ENCODE data around the gene PFKFB3. TPM values are rescaled to one million over a fixed set of nuclear protein-coding genes. Genes with fewer than 3 reads are reported as not detected.

Gene PFKFB3
- total RNA-seq, 1 donor from 2014 or later, result 84.7 TPM

GRCh38 chr10:6218692-6219493 lies 16.2 kb downstream of the PFKFB3 start:
- intact Hi-C loops (cut with micrococcal nuclease), result no loop called here

DNA sequence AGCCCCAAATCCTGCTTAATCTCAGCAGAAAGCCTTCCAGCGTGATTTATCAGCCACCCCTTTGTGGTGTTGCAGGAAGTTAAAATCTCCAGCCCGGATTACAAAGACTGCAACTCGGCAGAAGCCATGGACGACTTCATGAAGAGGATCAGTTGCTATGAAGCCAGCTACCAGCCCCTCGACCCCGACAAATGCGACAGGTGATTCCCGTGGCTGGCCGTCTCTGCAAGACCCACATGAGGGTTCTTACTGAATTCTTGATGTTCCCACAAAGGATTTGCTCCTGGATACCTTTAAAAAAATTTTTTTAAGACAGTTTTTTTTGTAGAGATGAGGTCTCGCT lies 16.7 kb downstream of the PFKFB3 start:
- intact Hi-C loops (cut with micrococcal nuclease), result no loop called here

- intact Hi-C loops (cut with micrococcal nuclease), result no loop called here
Measured at GRCh38 chr10:6220418-6221191, 17.9 kb downstream of the PFKFB3 start.

GRCh38 chr10:6221192-6221940 lies 18.6 kb downstream of the PFKFB3 start:
- intact Hi-C loops (cut with micrococcal nuclease), result no loop called here

DNA sequence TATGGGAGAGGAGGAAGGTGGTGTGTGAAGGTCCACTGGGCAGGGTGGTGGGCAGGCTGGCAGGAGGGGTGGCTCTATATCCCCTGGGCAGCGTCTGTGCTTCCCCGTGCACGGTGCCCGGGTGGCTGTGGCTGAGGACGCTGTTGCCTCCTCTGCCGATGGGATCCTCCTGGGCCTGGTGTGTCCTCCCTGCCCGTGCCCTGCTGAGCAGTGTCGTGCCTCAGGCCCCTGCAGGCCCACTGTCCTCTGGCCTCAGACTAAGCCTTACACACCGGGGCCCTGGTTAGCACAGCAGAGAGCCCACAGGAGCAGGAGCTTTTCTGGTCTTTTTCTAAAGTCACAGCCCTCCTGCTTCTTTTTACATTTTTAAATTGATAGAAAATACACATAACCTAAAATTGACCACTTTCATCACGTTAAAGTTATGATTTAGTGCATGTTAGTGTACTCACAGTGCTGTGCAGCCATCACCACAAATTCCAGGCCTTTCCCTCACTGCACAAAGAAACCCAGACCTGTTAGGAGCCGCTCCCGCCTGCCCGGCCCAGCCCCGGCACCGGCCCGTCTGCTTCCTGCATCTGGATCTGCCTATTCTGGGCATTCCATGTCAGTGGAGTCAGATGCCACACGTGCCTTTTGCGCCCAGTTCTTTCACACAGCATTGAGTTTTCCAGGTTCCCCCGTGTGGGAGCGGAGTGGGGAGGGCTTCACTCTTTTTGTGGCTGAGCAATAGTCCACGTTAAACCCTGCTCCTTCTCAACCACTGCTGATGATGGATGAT lies 19.4 kb downstream of the PFKFB3 start:
- intact Hi-C loops (cut with micrococcal nuclease), result no loop called here

GRCh38 chr10:6222755-6223154 lies 20.0 kb downstream of the PFKFB3 start:
- intact Hi-C loops (cut with micrococcal nuclease), result no loop called here

DNA sequence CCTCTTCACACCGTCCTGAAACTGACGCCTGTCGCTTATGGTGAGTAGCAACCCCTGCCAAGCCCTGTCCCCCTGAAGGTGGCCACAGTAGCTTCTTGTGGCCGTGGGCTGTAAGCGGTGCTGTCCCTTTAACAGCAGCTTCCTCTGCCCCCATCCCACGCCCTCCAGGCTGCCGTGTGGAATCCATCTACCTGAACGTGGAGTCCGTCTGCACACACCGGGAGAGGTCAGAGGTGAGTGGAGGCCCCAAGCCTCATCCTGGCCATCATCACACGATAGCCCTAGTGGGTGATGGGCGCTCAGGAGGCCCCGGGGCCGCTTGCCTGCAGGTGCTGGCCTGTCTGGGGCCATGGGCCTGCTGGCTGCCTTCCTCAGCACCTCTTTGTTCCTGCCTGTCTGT lies 21.2 kb downstream of the PFKFB3 start:
- intact Hi-C loops (cut with micrococcal nuclease), result no loop called here

- intact Hi-C loops (cut with micrococcal nuclease), result no loop called here
Measured at GRCh38 chr10:6224781-6225180, 22.0 kb downstream of the PFKFB3 start.

- intact Hi-C loops (cut with micrococcal nuclease), result no loop called here
Measured at GRCh38 chr10:6225263-6225814, 22.6 kb downstream of the PFKFB3 start.

- intact Hi-C loops (cut with micrococcal nuclease), result no loop called here
Measured at GRCh38 chr10:6226216-6226615, 23.5 kb downstream of the PFKFB3 start.

GRCh38 chr10:6227346-6227745 lies 24.6 kb downstream of the PFKFB3 start:
- intact Hi-C loops (cut with micrococcal nuclease), result no loop called here

- intact Hi-C loops (cut with micrococcal nuclease), result no loop called here
Measured at GRCh38 chr10:6228010-6228511, 25.3 kb downstream of the PFKFB3 start.

- intact Hi-C loops (cut with micrococcal nuclease), result no loop called here
Measured at GRCh38 chr10:6228647-6229046, 25.9 kb downstream of the PFKFB3 start.

DNA sequence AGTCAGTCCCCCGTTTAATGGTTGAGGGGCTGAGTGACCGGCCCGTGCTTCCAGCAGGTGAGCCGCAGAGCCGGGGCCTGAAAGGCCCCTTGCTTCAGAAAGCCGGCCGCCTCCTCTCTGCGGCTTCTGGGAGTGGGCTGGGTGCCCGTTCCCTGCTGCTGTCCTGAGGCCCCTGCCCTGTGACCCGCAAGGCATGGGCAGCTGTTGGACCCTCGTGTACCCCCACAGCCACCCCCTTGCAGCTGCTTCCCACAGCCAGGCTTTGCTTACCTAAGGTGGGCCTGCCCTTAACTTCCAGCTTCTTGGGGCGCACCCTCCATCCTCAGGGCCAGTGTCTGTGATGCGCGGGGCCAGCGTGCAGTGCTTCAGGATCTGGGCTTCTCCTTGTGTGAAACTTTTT lies 26.6 kb downstream of the PFKFB3 start:
- intact Hi-C loops (cut with micrococcal nuclease), result no loop called here

- intact Hi-C loops (cut with micrococcal nuclease), result no loop called here
Measured at GRCh38 chr10:6229746-6230145, 27.0 kb downstream of the PFKFB3 start.

- intact Hi-C loops (cut with micrococcal nuclease), result no loop called here
Measured at GRCh38 chr10:6230315-6230714, 27.6 kb downstream of the PFKFB3 start.

DNA sequence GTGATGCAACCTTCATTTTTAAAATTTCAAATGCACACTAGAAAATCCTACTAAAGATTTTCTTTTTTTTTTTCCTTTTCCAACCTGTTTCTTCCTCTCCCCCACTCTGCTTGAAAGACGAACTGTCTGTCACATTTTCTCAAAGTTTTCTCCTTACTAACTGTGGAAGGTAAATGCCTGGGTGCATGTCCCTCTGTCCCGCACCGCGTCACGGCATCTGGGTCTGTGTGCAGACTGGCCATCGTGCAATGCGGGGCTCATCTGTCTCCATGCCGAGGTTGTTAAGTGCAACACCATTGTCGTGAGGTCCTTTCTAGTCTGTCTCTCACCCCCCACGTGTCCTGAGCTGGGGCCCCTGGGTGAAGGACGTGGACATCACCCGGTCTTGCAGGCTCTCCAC lies 28.4 kb downstream of the PFKFB3 start:
- intact Hi-C loops (cut with micrococcal nuclease), result no loop called here

GRCh38 chr10:6231730-6232129 lies 29.0 kb downstream of the PFKFB3 start:
- intact Hi-C loops (cut with micrococcal nuclease), result no loop called here

DNA sequence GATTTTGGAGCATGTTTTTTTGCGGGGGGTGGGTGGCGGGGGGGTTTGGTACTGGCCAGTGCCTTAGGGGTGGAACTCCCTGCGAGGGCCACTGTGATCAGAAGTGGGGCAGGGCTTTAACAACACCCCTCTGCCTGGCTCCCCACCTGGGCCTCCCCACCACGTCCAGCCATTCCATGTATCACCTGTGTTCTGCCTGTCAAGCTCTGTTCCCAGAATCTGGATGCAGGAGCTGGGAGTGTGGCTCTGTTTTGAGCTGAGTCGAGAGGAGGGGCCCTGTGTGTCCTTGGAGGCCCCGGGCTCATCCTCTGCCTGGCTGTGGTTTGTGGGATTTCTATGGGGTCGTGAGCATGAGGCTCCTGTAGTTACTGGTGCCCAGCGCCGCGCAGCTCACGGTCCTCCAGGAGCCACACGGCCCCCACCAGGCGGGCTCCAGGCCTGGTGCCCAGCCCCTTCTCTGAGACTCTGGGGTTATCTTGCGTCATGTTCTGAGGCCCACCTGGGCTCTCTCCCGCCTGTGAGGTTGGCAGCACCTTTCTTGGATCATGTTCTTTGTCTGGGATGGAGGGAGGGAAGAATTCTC lies 29.6 kb downstream of the PFKFB3 start:
- intact Hi-C loops (cut with micrococcal nuclease), result no loop called here
